Measurements from ENCODE around the gene POMGNT2.

POMGNT2 gene

DNA sequence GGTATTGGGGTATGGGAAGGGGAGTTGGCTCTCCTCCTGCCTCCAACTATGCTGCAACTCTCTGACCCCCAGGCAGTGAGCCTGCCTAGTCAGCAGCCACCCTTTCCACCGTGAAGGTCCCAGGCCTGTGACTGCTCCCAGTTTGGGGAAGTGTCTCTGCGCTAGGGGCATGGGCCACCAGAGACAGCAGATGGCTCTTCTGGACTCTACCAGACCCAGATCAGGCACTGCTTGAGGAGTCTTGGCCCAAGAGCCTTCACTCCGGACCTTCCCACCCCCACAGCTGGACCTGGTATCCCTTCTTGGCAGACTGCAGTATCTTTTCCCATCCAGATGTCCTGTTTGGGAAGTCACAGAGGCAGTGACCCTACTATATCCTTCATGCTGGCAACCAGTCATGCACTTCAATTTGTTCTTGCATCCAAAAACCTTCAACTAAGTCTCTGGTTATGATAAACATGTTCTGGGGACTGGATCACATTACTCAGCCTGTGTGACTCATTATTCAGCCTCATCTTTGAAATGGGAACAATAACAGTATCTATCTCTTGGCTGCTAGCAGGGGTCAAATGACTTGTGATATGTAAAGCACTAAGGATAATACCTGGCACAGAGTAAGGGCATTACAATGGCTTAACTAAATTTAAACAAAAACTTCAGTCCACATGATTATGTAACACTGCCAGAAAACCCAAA is 62.7 kb downstream of the POMGNT2 start:
- DNase-seq, result no peak

DNA sequence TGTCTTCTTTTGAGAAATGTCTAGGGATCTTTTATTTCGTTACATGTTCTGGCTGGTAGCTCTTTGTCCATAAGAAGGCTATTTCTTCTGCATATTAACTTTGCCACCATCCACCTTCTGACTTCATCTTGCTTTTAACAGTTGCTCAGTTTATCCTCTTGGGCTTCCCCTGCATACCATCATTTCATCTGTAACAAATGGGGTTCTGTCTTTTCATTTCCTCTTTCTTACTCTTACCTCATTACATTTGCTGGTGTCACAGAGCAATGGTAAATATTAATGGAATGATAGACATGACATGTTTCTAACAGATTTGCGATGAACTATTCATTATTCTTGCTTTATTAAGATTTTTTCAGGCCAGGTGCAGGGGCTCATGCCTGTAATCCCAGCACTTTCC is 64.4 kb downstream of the POMGNT2 start:
- no peak for DNase-seq

DNA sequence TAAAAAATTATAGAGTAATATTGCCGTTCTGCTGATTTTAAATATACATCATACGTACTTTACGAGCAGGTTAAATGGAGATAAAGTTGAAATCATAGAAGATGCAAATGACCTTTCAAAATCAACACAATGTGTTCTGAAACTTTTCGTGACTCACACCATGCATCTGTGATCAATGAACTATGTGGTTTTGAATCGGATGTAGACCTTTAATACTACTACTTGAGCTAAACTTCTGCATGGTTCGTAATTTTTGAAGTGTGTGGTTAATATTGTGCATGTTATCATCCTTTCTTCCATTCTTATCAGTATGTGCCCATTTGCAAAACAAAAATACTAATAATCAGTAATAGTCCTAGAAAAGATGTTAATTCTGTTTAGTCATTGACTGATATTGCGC is 67.9 kb downstream of the POMGNT2 start:
- no peak for DNase-seq

DNA sequence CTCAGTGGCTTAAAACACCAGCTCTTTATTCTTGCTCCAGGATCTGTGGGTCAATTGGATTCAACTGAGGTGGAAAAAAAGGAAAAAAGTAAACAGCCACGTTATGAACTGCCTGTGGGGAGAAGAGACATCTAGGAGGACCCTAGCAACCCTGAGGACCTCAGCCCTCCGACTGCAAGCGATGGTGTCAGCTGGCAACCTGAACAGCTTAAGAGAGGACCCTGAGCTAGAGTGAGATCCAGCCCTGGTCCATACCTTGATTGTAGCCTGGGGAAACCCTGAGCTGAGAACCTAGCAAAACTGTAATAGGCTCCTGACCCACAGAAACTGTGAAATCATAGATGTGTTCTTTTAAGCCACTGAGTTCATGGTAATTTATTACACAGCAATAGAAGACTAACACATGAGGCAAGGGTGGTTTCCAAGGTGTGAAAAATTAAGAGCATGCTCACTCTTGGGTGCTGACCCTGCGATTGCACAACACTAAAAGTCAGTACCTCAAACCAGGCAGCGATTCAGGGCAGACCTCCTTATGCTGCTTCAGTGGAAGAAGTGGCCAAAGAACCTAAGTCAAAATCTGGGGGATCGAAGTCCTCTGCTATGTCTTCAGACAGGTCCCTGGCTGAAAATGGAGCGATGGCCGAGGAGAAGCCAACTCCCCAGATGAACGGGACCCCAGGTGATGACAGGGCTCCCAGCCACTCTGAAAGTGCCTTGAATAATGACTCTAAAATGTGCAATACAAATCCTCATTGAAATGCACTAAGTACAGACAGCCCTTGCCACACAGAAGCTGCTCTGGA is 69.1 kb downstream of the POMGNT2 start:
- DNase-seq, result no peak

DNA sequence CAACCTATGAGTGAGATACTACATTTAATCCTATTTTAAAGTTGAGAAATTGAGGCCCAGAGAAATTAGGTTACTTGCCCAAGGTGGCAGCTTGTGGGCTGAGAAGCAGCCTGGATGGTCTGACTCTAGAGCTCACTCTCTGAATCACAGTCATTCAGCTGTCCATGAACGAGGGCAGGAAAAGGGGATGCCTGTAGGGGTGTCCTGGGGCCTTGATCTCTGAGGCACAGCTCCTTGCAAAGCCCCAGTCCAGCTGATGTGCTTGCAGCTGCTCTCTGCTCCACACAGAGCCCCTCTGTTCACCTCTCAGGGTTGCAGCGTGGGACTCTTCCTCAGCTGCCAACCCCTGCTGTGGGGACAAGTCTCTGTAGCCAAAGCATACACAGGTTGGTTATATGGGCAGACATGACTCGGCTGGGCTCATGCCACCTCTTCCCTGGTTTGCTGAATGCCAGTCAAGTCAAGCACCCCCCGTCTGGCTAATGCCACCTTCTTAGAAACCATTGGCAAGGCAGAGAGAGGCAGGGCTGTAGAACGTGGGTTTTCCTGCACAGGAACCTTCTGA is 70.0 kb downstream of the POMGNT2 start:
- DNase-seq, result no peak

DNA sequence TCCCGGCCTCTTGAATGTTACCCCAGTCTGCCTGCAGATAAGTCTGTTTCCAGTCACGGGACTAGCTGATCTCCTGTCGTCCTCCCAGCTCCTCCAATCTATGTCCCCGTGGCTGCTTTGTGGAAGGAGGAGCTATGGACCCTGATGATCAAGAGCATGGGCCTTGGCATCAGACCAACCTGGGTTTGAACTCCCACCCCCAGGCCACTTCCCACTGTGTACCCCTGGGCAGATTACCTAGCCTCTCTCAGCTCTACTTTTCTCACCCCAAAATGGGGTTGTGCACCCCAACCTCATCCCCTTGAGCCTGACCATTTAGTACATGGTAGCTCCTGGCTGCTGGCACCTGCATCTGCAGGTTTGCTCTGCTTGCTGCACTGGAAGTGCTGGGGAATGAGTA is 71.0 kb downstream of the POMGNT2 start:
- DNase-seq, result no peak

DNA sequence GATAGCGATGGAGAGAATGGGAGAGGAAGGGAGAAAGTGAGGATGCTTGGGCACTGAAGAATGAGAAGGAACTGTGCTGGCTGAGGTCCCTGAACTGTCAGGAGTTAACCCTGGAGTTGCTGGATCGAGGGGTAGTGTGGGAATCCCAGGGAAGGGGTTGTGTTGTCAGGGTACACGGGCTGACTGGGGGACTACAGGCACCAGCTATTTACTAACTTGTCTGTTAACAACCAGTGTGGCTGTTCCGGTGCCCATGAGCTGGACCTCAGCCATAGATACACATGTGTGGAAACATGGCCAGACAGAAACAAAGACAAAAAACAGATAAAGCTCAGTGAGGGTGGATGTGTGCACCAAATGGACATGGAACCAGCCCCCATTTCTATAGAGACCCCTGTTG is 71.7 kb downstream of the POMGNT2 start:
- DNase-seq, result no peak

GRCh38 chr3:43032646-43033628 is 72.9 kb downstream of the POMGNT2 start:
- DNase-seq, result no peak

- no peak for DNase-seq
Measured at GRCh38 chr3:43031889-43032545, 73.9 kb downstream of the POMGNT2 start.

- DNase-seq, result no peak
Measured at GRCh38 chr3:43031485-43031884, 74.4 kb downstream of the POMGNT2 start.

DNA sequence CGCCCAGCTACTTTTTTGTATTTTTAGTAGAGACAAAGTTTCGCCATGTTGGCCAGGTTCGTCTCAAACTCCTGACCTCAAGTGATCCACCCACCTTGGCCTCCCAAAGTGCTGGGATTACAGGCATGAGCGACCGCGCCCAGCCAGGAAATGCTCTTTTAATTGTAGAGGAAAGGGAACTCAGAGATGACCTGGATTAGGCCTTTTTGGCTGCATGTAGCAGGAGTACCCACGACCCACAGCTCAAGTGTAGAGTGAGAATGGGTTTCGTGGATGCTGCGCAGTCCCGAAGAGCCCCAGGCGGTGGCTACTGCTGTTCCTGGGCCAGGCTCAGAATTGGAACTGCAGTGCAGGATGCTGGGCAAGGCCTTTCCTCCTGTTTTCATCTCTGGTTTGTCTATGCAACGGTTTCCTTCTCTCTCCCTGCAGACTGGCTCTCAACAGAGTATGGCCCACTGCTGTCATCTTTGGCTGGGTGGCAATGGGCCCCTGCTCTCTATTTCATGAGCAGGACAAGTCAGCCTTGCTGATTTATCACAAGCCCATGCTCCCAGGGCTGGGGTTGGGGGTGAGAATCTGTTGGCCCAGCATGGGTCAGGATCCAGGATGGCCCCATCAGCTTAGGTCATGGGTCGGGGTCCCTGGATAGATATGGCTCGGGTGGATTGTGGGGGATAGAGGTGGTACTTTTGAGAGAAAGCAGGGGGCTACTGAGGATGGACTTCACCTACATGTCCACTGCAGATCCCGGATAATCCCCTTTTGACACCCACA is 75.5 kb downstream of the POMGNT2 start:
- DNase-seq, result no peak

Data from activated gamma-delta T cell (primary cell).